HepG2 (cell line): ENCODE data around the gene MIEF2. TPM values are rescaled to one million over a fixed set of nuclear protein-coding genes. Genes with fewer than 3 reads are reported as not detected.

Experiments
- CREB3 ChIP-seq: sonication (generic); formaldehyde crosslinking; IDR thresholded peaks from 2 replicates; pipeline ENCODE4 v1.5.0; 2020; ENCODE audit warnings: missing genetic modification reagents
- DR1 ChIP-seq: sonication (generic); formaldehyde crosslinking; IDR thresholded peaks from 2 replicates; pipeline ENCODE4 v1.8.0; 2021; ENCODE audit warnings: mild to moderate bottlenecking, missing genetic modification reagents, inconsistent platforms
- FOSL1 ChIP-seq: sonication (generic); formaldehyde crosslinking; IDR thresholded peaks from 2 replicates; pipeline ENCODE4 v1.9.0; 2021; ENCODE audit warnings: missing genetic modification reagents, borderline replicate concordance
- FOXA3 ChIP-seq: IDR thresholded peaks from 2 replicates; pipeline ENCODE4 v1.6.1; 2016; ENCODE audit warnings: missing genetic modification reagents, missing compliant biosample characterization
- GATAD1 ChIP-seq: IDR thresholded peaks from 2 replicates; pipeline ENCODE4 v1.6.1; 2016; ENCODE audit warnings: missing genetic modification reagents, missing compliant biosample characterization
- HMGXB4 ChIP-seq, 2 experiments: sonication (generic) in 1 of 2; formaldehyde crosslinking in 1 of 2; IDR thresholded peaks; 2 replicates each; pipeline versions ENCODE4 v1.4.0 to v1.6.1; 2018 to 2020; ENCODE audit warnings: missing genetic modification reagents in 2 of 2, borderline replicate concordance in 1 of 2, low read depth in 1 of 2, mild to moderate bottlenecking in 1 of 2, missing biosample characterization in 1 of 2
- KDM2A ChIP-seq: sonication (generic); formaldehyde crosslinking; IDR thresholded peaks from 2 replicates; pipeline ENCODE4 v1.4.0; 2020; ENCODE audit warnings: low read depth, missing genetic modification reagents, borderline replicate concordance
- MBNL3 ChIP-seq: fragments of 250-450 bp; sonication (Bioruptor Pico); conservative IDR thresholded peaks from 2 replicates; pipeline ENCODE4 v1.8.0; 2022; ENCODE audit warnings: mild to moderate bottlenecking, inconsistent platforms
- NBN ChIP-seq: fragments of 450-650 bp; conservative IDR thresholded peaks from 2 replicates; pipeline ENCODE4 v1.6.1; 2017
- PAXIP1 ChIP-seq: sonication (generic); formaldehyde crosslinking; conservative IDR thresholded peaks from 2 replicates; pipeline ENCODE4 v1.4.0; 2020; ENCODE audit warnings: mild to moderate bottlenecking, missing genetic modification reagents, moderate library complexity
- PBX3 ChIP-seq: sonication (generic); formaldehyde crosslinking; IDR thresholded peaks from 2 replicates; pipeline ENCODE4 v1.8.1; 2023; ENCODE audit warnings: missing genetic modification reagents, inconsistent platforms, borderline replicate concordance
- PCBP2 ChIP-seq: fragments of 200-400 bp; formaldehyde crosslinking; optimal IDR thresholded peaks from 2 replicates; pipeline ENCODE3; 2018; ENCODE audit warnings: low read length, low read depth; ENCODE audit not compliant: poor library complexity, severe bottlenecking
- SNAPC5 ChIP-seq: sonication (generic); formaldehyde crosslinking; IDR thresholded peaks from 2 replicates; pipeline ENCODE4 v1.8.1; 2023; ENCODE audit warnings: mild to moderate bottlenecking, missing genetic modification reagents, borderline replicate concordance
- ZMAT3 ChIP-seq: sonication (generic); formaldehyde crosslinking; conservative IDR thresholded peaks from 2 replicates; pipeline ENCODE4 v1.7.0; 2021; ENCODE audit warnings: missing genetic modification reagents
- ZNF710 ChIP-seq: sonication (generic); formaldehyde crosslinking; IDR thresholded peaks from 2 replicates; pipeline ENCODE4 v1.5.0; 2020; ENCODE audit warnings: mild to moderate bottlenecking, missing genetic modification reagents, borderline replicate concordance
- polyA plus RNA-seq, 8 experiments: library from polyadenylated mRNA; depleted of rRNA in 3 of 8; stranded (reverse) in 7 of 8; unstranded in 1 of 8; fragments of >200 nt; fragmentation: Illumina TruSeq in 4 of 8; extraction: Trizol in 4 of 8; gene quantifications; 2 replicates each; pipeline versions ENCODE4 v1.2.1 to v1.2.3, GENCODE V29; 2011 to 2016; ENCODE audit warnings: low read depth in 4 of 8, missing spikeins in 1 of 8, mixed read lengths in 1 of 8; ENCODE audit not compliant: insufficient read depth in 1 of 8
- total RNA-seq, 5 experiments: library from RNA; depleted of rRNA; stranded (reverse); fragments of >200 nt; fragmentation: Illumina TruSeq; extraction: Trizol; gene quantifications; 2 replicates each; pipeline ENCODE4 v1.2.3, GENCODE V29; 2016; ENCODE audit warnings: low read depth in 1 of 5

Gene MIEF2
- total and polyA plus RNA-seq, 2 of the 13 experiments (the other 11 are each of a cell fraction or from before 2014, with no cell fraction given): 6.0 to 8.0 TPM

GRCh38 chr17:18258356-18259038 is 2.0 kb upstream of the MIEF2 start, which contains the start of gene FLII (continued):
- TF ChIP-seq FOSL1 (CRISPR knock-in tag): no peak
- no peak for TF ChIP-seq NBN
- TF ChIP-seq CREB3 (CRISPR knock-in tag): no peak; the same call in 1 of the 2 replicates
- no peak for TF ChIP-seq DR1 (CRISPR knock-in tag)
- peak; percentile 16; the same call in 1 of the 2 replicates for TF ChIP-seq KDM2A
- peak; percentile 5; the same call in 1 of the 2 replicates for TF ChIP-seq GATAD1 (CRISPR knock-in tag)
- TF ChIP-seq ZNF710: no peak
- TF ChIP-seq PAXIP1 (CRISPR knock-in tag): 0 out of 2 replicates have a peak, but pooled peaks have one; percentile 28
- no peak for TF ChIP-seq SNAPC5 (CRISPR knock-in tag)
- peak in 1 of 2 experiments; percentile 47; a peak in 1 of 4 replicates for TF ChIP-seq HMGXB4 (CRISPR knock-in tag; IDR thresholded peaks at IDR 0.05; ENCODE audit: borderline replicate concordance in 1 of 2, low read depth in 1 of 2)
- TF ChIP-seq FOXA3 (CRISPR knock-in tag): no peak
- TF ChIP-seq PBX3 (CRISPR knock-in tag): no peak
- no peak for TF ChIP-seq PCBP2
- no peak for TF ChIP-seq ZMAT3 (CRISPR knock-in tag)
- no peak for TF ChIP-seq MBNL3
